Lower leg skin (tissue), 3 donors: ENCODE measurements around the gene RBM45.

Experiments used
- POLR2A ChIP-seq, 2 donors: fragments of 450-650 bp; IDR thresholded peaks; one replicate each; pipeline ENCODE4 v1.6.1; 2016 to 2017; ENCODE audit warnings: antibody characterized with exemption in 2 of 2, mild to moderate bottlenecking in 1 of 2, moderate library complexity in 1 of 2
- TF ChIP-seq, protein P1 (sequence below), 3 donors: fragments of 450-650 bp; IDR thresholded peaks; one replicate each; pipeline ENCODE4 v1.5.1; 2016; ENCODE audit warnings: antibody characterized with exemption in 3 of 3, mild to moderate bottlenecking in 3 of 3, moderate library complexity in 2 of 3

DNA sequence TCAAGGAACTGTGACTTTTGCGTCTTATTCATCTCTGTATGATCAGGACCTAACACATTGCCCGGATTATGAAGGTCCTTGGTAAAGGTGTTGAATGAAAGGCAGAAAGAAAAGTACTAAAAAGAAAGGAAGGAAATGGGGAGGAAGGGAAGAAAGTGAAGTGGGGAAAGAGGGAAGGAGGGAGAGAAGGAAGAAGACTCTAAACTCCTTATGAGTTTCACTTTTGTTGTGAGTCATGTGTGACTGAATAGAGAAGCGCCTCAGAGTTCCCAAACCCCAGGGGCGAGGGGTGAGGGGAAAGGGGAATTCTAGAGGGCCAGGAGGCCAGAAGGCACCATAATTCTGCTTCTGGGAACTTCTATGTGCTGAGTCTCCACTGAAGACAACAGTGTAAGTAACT is 51.2 kb downstream of the RBM45 start:
- TF ChIP-seq, protein P1, sequence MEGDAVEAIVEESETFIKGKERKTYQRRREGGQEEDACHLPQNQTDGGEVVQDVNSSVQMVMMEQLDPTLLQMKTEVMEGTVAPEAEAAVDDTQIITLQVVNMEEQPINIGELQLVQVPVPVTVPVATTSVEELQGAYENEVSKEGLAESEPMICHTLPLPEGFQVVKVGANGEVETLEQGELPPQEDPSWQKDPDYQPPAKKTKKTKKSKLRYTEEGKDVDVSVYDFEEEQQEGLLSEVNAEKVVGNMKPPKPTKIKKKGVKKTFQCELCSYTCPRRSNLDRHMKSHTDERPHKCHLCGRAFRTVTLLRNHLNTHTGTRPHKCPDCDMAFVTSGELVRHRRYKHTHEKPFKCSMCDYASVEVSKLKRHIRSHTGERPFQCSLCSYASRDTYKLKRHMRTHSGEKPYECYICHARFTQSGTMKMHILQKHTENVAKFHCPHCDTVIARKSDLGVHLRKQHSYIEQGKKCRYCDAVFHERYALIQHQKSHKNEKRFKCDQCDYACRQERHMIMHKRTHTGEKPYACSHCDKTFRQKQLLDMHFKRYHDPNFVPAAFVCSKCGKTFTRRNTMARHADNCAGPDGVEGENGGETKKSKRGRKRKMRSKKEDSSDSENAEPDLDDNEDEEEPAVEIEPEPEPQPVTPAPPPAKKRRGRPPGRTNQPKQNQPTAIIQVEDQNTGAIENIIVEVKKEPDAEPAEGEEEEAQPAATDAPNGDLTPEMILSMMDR (IDR thresholded peaks at IDR 0.05) = no peak
- TF ChIP-seq POLR2A (IDR thresholded peaks at IDR 0.05) = no peak
